HepG2 (cell line): ENCODE data around the gene BRAT1. TPM values are rescaled to one million over a fixed set of nuclear protein-coding genes. Genes with fewer than 3 reads are reported as not detected.

Source experiments
- ATAC-seq: fragments of 200-7000 bp; cut with Tn5 transposase; 3 replicates; pipeline ENCODE4 v1.9.1; 2020; ENCODE audit warnings: mild to moderate bottlenecking, moderate library complexity
- BruUV-seq: library from RNA; stranded (reverse); fragments of 400-500 nt; replicated peaks from 2 replicates; lab custom pipeline; 2021; lab: Mats Ljungman, UMichigan
- CTCF ChIA-PET: fragments of 300-600 bp; formaldehyde crosslinking; extraction: SDS; loops from one replicate; lab custom pipeline; 2021; ENCODE audit warnings: low total read pairs, inconsistent platforms, low intra/inter-chr PET ratio; lab: Yijun Ruan, JAX
- POLR2A ChIA-PET: fragments of 350-600 bp; sonication (Branson Sonifier 250); formaldehyde crosslinking; loops from one replicate; lab custom pipeline; 2020; ENCODE audit warnings: antibody characterized with exemption, inconsistent platforms; lab: Yijun Ruan, JAX
- DNase-seq: peaks from one replicate; pipeline ENCODE4 v3.0.0-alpha.2; 2015; ENCODE audit warnings: low spot score
- FAIRE-seq: peaks from 3 replicates; lab custom pipeline; 2011; peaks lifted over from hg19 to GRCh38; lab: Jason Lieb, UNC
- H2AFZ ChIP-seq: one replicate; pipeline ENCODE4 v1.6.1; 2011; ENCODE audit warnings: low read length, inconsistent platforms
- H3K27ac ChIP-seq: fragments of 300-600 bp; 3 replicates; pipeline ENCODE4 v1.8.0; 2011; ENCODE audit warnings: mixed run types, mild to moderate bottlenecking, mixed read lengths, low read length, inconsistent platforms; ENCODE audit not compliant: insufficient read depth; ENCODE audit errors: extremely low read length
- H3K27me3 ChIP-seq, 2 experiments: fragments of 200-600 bp in 1 of 2; 2 replicates in 1 of 2; 3 replicates in 1 of 2; pipeline versions ENCODE4 v1.6.0 to v1.8.0; 2011; ENCODE audit warnings: low read length in 2 of 2, mild to moderate bottlenecking in 2 of 2, moderate library complexity in 2 of 2, inconsistent platforms in 1 of 2; ENCODE audit not compliant: insufficient read depth in 2 of 2, control insufficient read depth in 1 of 2
- H3K36me3 ChIP-seq, 2 experiments: fragments of 200-600 bp in 1 of 2; replicated peaks in 1 of 2; 2 replicates in 1 of 2; 3 replicates in 1 of 2; pipeline versions ENCODE4 v1.5.1 to v1.8.0; 2011; ENCODE audit warnings: low read length in 2 of 2, inconsistent platforms in 1 of 2; ENCODE audit not compliant: insufficient read depth in 2 of 2, control insufficient read depth in 1 of 2
- H3K4me1 ChIP-seq: 2 replicates; pipeline ENCODE4 v1.5.1; 2012; ENCODE audit warnings: low read length, inconsistent platforms; ENCODE audit not compliant: insufficient read depth
- H3K4me2 ChIP-seq: 2 replicates; pipeline ENCODE4 v1.6.0; 2011; ENCODE audit warnings: low read depth, low read length, inconsistent platforms
- H3K4me3 ChIP-seq, 3 experiments: fragments of 200-600 bp in 1 of 3; sonication (generic), shearing (Covaris generic) in 1 of 3; replicated peaks in 1 of 3; 2 replicates each; pipeline ENCODE4 v1.5.1; 2011 to 2016; ENCODE audit warnings: low read length in 3 of 3, inconsistent platforms in 2 of 3, low read depth in 2 of 3, mild to moderate bottlenecking in 2 of 3, control low read depth in 1 of 3, mixed read lengths in 1 of 3; ENCODE audit not compliant: insufficient read depth in 1 of 3
- H3K79me2 ChIP-seq: one replicate; pipeline ENCODE4 v1.6.1; 2011; ENCODE audit warnings: low read length, inconsistent platforms; ENCODE audit not compliant: insufficient read depth
- H3K9ac ChIP-seq: 2 replicates; pipeline ENCODE4 v1.6.0; 2011; ENCODE audit warnings: mild to moderate bottlenecking, low read depth, low read length, inconsistent platforms; ENCODE audit not compliant: insufficient read depth
- H3K9me3 ChIP-seq: 2 replicates; pipeline ENCODE4 v1.5.1; 2012; ENCODE audit warnings: mild to moderate bottlenecking, low read length
- H4K20me1 ChIP-seq: 2 replicates; pipeline ENCODE4 v1.6.0; 2011; ENCODE audit warnings: inconsistent platforms, mild to moderate bottlenecking, low read length, moderate library complexity; ENCODE audit not compliant: insufficient read depth
- FLYWCH1 ChIP-seq: sonication (generic); formaldehyde crosslinking; IDR thresholded peaks from 2 replicates; pipeline ENCODE4 v1.8.1; 2023; ENCODE audit warnings: mild to moderate bottlenecking, missing genetic modification reagents
- MAFG ChIP-seq: sonication (generic); formaldehyde crosslinking; IDR thresholded peaks from 2 replicates; pipeline ENCODE4 v1.5.1; 2020; ENCODE audit warnings: mild to moderate bottlenecking, missing genetic modification reagents
- NFKB2 ChIP-seq: sonication (generic); formaldehyde crosslinking; IDR thresholded peaks from 2 replicates; pipeline ENCODE4 v1.4.0; 2020; ENCODE audit warnings: missing genetic modification reagents, borderline replicate concordance
- POLR2G ChIP-seq: fragments of 200-400 bp; formaldehyde crosslinking; IDR thresholded peaks from 2 replicates; pipeline ENCODE4 v1.6.1; 2018; ENCODE audit warnings: mild to moderate bottlenecking, low read depth, low read length, moderate library complexity
- ZBTB21 ChIP-seq: sonication (generic); formaldehyde crosslinking; IDR thresholded peaks from 2 replicates; pipeline ENCODE4 v1.4.0; 2020; ENCODE audit warnings: missing genetic modification reagents
- ZNF234 ChIP-seq: sonication (generic); formaldehyde crosslinking; conservative IDR thresholded peaks from 2 replicates; pipeline ENCODE4 v1.5.1; 2020; ENCODE audit warnings: mild to moderate bottlenecking, missing genetic modification reagents
- ZNF296 ChIP-seq: sonication (generic); formaldehyde crosslinking; conservative IDR thresholded peaks from 2 replicates; pipeline ENCODE4 v1.5.0; 2020; ENCODE audit warnings: mild to moderate bottlenecking, missing genetic modification reagents
- ZNF737 ChIP-seq: sonication (generic); formaldehyde crosslinking; IDR thresholded peaks from 2 replicates; pipeline ENCODE4 v1.5.0; 2020; ENCODE audit warnings: missing genetic modification reagents, mild to moderate bottlenecking, borderline replicate concordance
- WGBS: methylation state at CpG from one replicate; pipeline ENCODE4 v1.1.6; 2017; ENCODE audit warnings: low lambda C conversion rate; 5-methylcytosine and 5-hydroxymethylcytosine counted together
- in situ Hi-C: cut with HindIII; loops from 2 replicates; pipeline ENCODE4 v1.10.0; 2017; ENCODE audit warnings: low pct_unique_long_range_greater_than_20kb; ENCODE audit not compliant: extremely low pct_ligation_motif_present
- intact Hi-C: fragments of 100-400 bp; cut with micrococcal nuclease; formaldehyde crosslinking; loops from one replicate; pipeline ENCODE4 v1.10.0; 2022; ENCODE audit not compliant: unreplicated experiment
- polyA plus RNA-seq, 8 experiments: library from polyadenylated mRNA; depleted of rRNA in 3 of 8; stranded (reverse) in 7 of 8; unstranded in 1 of 8; fragments of >200 nt; fragmentation: Illumina TruSeq in 4 of 8; extraction: Trizol in 4 of 8; gene quantifications; 2 replicates each; pipeline versions ENCODE4 v1.2.1 to v1.2.3, GENCODE V29; 2011 to 2016; ENCODE audit warnings: low read depth in 4 of 8, missing spikeins in 1 of 8, mixed read lengths in 1 of 8; ENCODE audit not compliant: insufficient read depth in 1 of 8
- total RNA-seq, 5 experiments: library from RNA; depleted of rRNA; stranded (reverse); fragments of >200 nt; fragmentation: Illumina TruSeq; extraction: Trizol; gene quantifications; 2 replicates each; pipeline ENCODE4 v1.2.3, GENCODE V29; 2016; ENCODE audit warnings: low read depth in 1 of 5
- TF ChIP-seq, protein P1 (sequence below): sonication (generic); formaldehyde crosslinking; IDR thresholded peaks from 2 replicates; pipeline ENCODE4 v1.8.1; 2022; ENCODE audit warnings: low read depth, mild to moderate bottlenecking, missing genetic modification reagents
- TF ChIP-seq, protein P2 (sequence below): sonication (generic); formaldehyde crosslinking; IDR thresholded peaks from 2 replicates; pipeline ENCODE4 v1.4.0; 2020; ENCODE audit warnings: missing genetic modification reagents; ENCODE audit errors: not compliant biosample characterization
- TF ChIP-seq, protein P3 (sequence below): sonication (generic); formaldehyde crosslinking; IDR thresholded peaks from 2 replicates; pipeline ENCODE4 v1.4.0; 2020; ENCODE audit warnings: missing genetic modification reagents, borderline replicate concordance

The BRAT1 gene
- total and polyA plus RNA-seq, 2 of the 13 experiments (the other 11 are each of a cell fraction or from before 2014, with no cell fraction given), result 10.2 to 20.3 TPM

DNA sequence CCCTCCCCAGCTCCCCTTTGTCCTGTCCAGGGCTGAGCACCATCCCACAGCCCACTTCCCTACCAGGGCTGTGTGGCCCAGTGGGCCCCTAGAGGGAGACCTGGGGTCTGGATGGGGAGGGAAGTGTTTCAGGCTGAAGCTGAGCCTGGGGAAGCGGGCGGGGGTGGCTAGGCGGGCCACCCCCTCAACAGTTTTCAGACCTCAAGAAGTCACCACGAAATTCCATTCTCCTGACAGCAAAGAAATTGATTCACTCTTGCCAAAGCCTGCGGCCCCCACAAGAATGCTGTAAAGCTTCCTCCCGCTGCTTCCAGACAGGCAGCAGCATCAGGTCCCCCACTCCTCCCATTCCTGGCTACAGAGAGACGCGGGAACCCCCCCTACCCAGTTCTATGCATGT is 38.3 kb downstream of the BRAT1 start (continued):
- TF ChIP-seq, protein P1, sequence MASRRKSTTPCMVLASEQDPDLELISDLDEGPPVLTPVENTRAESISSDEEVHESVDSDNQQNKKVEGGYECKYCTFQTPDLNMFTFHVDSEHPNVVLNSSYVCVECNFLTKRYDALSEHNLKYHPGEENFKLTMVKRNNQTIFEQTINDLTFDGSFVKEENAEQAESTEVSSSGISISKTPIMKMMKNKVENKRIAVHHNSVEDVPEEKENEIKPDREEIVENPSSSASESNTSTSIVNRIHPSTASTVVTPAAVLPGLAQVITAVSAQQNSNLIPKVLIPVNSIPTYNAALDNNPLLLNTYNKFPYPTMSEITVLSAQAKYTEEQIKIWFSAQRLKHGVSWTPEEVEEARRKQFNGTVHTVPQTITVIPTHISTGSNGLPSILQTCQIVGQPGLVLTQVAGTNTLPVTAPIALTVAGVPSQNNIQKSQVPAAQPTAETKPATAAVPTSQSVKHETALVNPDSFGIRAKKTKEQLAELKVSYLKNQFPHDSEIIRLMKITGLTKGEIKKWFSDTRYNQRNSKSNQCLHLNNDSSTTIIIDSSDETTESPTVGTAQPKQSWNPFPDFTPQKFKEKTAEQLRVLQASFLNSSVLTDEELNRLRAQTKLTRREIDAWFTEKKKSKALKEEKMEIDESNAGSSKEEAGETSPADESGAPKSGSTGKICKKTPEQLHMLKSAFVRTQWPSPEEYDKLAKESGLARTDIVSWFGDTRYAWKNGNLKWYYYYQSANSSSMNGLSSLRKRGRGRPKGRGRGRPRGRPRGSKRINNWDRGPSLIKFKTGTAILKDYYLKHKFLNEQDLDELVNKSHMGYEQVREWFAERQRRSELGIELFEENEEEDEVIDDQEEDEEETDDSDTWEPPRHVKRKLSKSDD, result no peak

DNA sequence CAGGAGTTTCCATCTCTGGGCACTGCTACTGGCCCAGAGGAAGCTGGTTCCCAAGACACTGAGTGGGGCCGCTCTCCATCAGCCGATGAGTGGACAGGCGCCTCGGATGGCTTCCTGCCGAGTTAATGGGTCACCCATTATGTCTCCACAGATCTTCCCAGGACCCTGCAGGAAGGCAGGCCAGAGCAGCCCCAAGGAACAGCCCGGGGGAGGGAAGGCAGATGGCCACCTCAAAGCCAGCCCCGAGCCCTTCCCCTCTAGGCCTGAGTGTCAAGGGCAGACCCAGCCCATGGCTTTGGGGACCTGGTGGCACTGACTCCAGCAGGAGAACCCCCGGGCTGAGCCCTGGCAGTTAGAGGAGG is 39.1 kb downstream of the BRAT1 start:
- in situ Hi-C loops, result no loop called here
- intact Hi-C loops, result no loop called here
- Histone ChIP-seq H3K27me3 (peaks cover 6 to 75% of the 10 kb centered on the region in 2 experiments), H3K4me1 (peaks cover 67% of the 10 kb centered on the region), H3K9ac (no peak overlapping the region), H3K4me3 (no peak overlapping the region; a peak in 1 of 6 replicates), H4K20me1 (no peaks in the 10 kb centered on the region), H3K9me3 (no peaks in the 10 kb centered on the region), H3K36me3 (no peaks in the 10 kb centered on the region), H3K79me2 (no peaks in the 10 kb centered on the region), H3K27ac (no peak overlapping the region), H2AFZ (no peak overlapping the region), H3K4me2 (peak overlapping the region; percentile 16; the same call in 1 of the 2 replicates)
- DNase-seq (no peak), FAIRE-seq (no peak), ATAC-seq (no peak; the same call in 1 of the 3 replicates)
- ChIA-PET CTCF (no interaction called here), POLR2A (no interaction called here)
- BruUV-seq, result no TSS peak
- TF ChIP-seq ZNF737 (CRISPR knock-in tag) (no peak), MAFG (CRISPR knock-in tag) (no peak), ZNF234 (CRISPR knock-in tag) (no peak), NFKB2 (CRISPR knock-in tag) (no peak), FLYWCH1 (no peak), POLR2G (no peak), ZNF296 (CRISPR knock-in tag) (no peak), ZBTB21 (CRISPR knock-in tag) (no peak)
- TF ChIP-seq, protein P2, sequence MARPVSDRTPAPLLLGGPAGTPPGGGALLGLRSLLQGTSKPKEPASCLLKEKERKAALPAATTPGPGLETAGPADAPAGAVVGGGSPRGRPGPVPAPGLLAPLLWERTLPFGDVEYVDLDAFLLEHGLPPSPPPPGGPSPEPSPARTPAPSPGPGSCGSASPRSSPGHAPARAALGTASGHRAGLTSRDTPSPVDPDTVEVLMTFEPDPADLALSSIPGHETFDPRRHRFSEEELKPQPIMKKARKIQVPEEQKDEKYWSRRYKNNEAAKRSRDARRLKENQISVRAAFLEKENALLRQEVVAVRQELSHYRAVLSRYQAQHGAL (CRISPR knock-in tag), result no peak
- TF ChIP-seq, protein P3, sequence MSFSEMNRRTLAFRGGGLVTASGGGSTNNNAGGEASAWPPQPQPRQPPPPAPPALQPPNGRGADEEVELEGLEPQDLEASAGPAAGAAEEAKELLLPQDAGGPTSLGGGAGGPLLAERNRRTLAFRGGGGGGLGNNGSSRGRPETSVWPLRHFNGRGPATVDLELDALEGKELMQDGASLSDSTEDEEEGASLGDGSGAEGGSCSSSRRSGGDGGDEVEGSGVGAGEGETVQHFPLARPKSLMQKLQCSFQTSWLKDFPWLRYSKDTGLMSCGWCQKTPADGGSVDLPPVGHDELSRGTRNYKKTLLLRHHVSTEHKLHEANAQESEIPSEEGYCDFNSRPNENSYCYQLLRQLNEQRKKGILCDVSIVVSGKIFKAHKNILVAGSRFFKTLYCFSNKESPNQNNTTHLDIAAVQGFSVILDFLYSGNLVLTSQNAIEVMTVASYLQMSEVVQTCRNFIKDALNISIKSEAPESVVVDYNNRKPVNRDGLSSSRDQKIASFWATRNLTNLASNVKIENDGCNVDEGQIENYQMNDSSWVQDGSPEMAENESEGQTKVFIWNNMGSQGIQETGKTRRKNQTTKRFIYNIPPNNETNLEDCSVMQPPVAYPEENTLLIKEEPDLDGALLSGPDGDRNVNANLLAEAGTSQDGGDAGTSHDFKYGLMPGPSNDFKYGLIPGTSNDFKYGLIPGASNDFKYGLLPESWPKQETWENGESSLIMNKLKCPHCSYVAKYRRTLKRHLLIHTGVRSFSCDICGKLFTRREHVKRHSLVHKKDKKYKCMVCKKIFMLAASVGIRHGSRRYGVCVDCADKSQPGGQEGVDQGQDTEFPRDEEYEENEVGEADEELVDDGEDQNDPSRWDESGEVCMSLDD, result no peak
- 16% methylated on average over 3 of the region's 8 CpGs for WGBS
